Measurements from ENCODE around the gene MTFMT.
"Not testable (repeated sequence)": the region's sequence is repeated elsewhere in the genome, so short reads cannot be mapped to it uniquely, and the experiment has no call there.

Gene MTFMT

DNA sequence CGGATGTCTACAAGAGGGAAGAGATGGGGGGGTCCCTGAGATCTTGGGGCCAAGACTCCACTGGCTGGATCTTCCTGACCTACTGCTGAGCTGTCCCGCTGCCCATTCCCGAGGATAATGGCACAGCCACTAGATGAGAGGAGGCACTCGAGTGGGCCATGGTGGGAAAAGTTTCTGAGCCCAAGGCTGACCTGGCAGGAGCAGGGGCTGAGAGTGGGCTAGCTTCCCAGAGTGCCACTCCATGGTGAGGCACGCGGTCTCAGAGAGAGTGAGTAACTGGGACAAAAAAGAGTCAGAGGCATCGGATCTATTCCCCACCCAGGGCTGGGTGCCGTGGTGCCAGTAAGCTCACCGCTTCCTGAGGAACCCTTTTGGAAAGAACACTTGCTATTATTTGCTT is 26.7 kb upstream of the MTFMT start:
- Mint-ChIP-seq H3K27ac (no peak overlapping the region), H3K36me3 (ENCODE audit: low read depth) (no peaks in the 10 kb centered on the region), H3K4me1 (ENCODE audit: low read depth) (peaks cover 7% of the 10 kb centered on the region)

DNA sequence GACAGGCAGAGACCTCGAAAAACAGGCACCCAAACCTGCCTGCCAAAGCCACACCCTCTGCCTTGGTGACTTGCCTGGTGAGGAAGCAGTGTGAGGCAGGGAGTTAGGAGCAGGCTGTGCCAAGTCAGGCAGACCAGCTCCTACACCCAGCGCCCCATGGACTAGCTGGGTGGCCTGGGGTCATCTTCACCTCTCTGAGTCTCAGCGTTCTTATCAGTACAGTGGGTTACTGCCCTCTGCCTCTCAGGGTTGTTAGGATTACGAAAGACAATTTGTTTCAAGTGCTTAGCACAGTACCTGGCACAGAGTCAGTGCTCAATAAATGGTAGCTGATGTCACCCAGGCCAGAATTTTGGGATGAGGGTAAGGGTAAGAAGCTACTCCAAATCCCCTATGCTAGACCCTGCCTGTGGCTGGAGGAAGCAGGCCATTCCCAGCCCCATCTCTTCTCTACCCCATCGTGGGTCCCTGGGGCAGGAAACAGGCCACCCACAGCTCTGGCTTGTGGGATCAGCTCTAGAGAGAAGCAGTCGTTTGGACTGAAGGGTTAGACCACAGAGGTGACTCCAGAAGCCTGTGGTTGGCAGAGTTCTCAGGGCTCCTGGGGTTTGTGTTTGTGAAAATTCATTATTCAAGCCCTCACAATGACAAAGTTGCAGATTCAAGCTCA is 25.9 kb upstream of the MTFMT start:
- DNase-seq (ENCODE audit: low spot score): no peak
- Mint-ChIP-seq H3K27me3 (ENCODE audit: low read depth) (no peaks in the 10 kb centered on the region), H3K36me3 (ENCODE audit: low read depth) (no peaks in the 10 kb centered on the region), H3K4me1 (ENCODE audit: low read depth) (peaks cover 8% of the 10 kb centered on the region), H3K9me3 (no peaks in the 10 kb centered on the region), H3K27ac (no peak overlapping the region), H3K4me3 (no peak overlapping the region)

More for the DNA sequence above, 26.7 kb upstream of the MTFMT start:
- no peak for DNase-seq (ENCODE audit: low spot score)
- Mint-ChIP-seq H3K9me3 (no peaks in the 10 kb centered on the region), H3K4me3 (no peak overlapping the region), H3K27me3 (ENCODE audit: low read depth) (no peaks in the 10 kb centered on the region)

DNA sequence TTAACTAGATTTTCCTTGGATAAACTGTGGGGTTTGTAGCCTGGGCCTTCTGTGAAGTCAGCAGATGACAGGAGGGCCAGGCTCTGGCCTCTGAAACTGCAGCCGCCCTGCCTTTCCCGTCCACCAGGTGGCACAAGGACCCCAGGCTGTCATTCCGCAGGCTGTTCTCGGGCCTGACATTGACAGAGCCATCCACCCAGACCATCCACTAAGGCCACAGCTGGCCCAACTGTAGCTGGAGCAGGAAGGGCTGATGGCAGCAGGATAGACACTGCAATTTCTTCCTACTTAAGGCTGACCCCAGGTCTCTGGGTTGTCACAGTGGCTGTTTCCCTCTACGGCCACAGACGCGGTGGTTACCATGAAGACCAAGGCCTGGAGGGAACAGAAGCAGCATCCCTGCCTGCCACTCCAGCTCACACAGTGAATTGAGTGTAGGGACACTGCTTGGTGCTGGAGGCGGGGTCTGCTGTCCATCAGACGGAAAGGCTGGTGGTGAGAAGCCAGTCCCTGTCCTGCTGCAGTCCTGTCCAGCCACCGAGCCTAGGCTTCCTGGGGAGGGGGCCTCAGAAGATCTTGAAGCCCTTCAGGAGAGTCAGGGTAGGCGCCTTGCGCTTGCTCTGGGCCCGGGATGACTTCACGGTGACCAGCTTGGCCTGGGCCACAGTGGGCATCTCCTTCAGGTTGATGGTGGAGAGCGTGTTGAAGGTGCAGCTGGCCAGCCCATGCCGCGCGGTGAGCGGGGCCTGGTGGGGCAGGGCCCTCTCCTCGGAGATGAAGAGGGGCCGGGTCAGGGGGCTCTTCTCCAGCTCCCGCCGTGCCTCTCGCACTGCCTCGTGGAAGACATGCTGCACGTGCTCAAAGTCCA is 25.1 kb upstream of the MTFMT start:
- no peaks in the 10 kb centered on the region for H3K36me3 Mint-ChIP-seq (ENCODE audit: low read depth)
- H3K4me1 Mint-ChIP-seq (ENCODE audit: low read depth): peaks cover 12% of the 10 kb centered on the region
- H3K9me3 Mint-ChIP-seq: no peaks in the 10 kb centered on the region

DNA sequence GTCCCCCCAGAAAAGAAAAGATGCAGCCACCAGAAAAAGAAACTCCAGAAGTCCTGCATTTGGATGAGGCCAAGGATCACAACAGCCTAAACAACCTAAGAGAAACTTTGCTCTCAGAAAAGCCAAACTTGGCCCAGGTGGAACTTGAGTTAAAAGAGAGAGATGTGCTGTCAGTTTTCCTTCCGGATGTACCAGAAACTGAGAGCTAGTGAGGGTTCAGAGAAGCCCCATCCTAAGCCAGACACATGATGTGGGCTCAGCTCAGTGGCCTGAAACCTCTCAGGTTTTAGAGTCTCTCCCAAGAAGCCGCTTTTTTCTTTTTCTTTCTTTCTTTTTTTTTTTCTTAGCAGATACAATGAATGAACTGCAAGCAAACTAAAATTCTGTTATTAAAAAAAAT is 23.5 kb upstream of the MTFMT start:
- H3K4me1 Mint-ChIP-seq (ENCODE audit: low read depth): peaks cover 16% of the 10 kb centered on the region
- no peak overlapping the region for H3K27ac Mint-ChIP-seq
- H3K4me3 Mint-ChIP-seq: no peak overlapping the region
- no peaks in the 10 kb centered on the region for H3K9me3 Mint-ChIP-seq
- DNase-seq (ENCODE audit: low spot score): no peak
- no peaks in the 10 kb centered on the region for H3K36me3 Mint-ChIP-seq (ENCODE audit: low read depth)
- H3K27me3 Mint-ChIP-seq (ENCODE audit: low read depth): no peaks in the 10 kb centered on the region

More for the DNA sequence above, 25.1 kb upstream of the MTFMT start:
- H3K27me3 Mint-ChIP-seq (ENCODE audit: low read depth): no peaks in the 10 kb centered on the region
- H3K4me3 Mint-ChIP-seq: no peak overlapping the region
- DNase-seq (ENCODE audit: low spot score): peak; percentile 36
- H3K27ac Mint-ChIP-seq: no peak overlapping the region

DNA sequence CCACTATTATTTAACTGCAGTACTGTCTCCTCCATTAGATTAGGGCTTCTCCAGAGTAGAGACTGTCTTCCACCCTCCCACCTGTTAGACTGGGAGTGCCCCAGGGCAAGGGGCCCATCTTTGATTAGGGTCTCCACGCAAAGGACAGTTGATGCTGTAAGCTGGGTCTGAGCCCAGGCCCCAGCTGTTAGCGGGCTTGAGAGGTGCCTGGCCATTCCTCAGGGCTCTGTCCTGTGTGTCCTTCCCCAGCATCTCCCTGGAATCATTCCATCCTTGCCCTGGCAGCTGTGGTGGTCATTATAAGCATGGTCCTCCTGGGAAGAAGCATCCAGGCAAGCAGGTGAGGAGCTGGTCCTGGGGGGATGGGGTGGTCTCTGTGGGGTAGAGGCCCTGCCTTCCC is 21.8 kb upstream of the MTFMT start:
- no peaks in the 10 kb centered on the region for H3K9me3 Mint-ChIP-seq
- H3K36me3 Mint-ChIP-seq (ENCODE audit: low read depth): no peaks in the 10 kb centered on the region
- H3K4me3 Mint-ChIP-seq: no peak overlapping the region
- no peak overlapping the region for H3K27ac Mint-ChIP-seq
- no peak for DNase-seq (ENCODE audit: low spot score)
- no peaks in the 10 kb centered on the region for H3K27me3 Mint-ChIP-seq (ENCODE audit: low read depth)
- peaks cover 16% of the 10 kb centered on the region for H3K4me1 Mint-ChIP-seq (ENCODE audit: low read depth)

DNA sequence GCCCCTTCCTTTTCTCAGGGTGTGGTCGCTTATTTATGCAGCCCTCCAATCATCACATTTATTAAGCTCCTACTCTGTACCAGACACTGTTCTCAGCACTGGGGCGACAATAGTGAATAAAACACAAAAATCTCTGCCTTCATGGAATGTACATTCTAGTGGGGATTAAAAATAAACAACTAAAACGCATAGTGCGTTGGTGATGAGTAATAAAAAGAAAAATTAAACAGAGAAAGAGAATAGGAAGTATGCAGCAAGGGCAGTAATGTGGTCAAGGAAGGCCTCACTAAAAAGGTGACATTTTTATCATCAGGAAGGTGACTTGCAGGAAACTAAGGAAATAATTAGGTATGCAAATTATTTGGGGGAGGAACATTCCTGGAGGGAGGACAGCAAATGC is 20.8 kb upstream of the MTFMT start:
- H3K9me3 Mint-ChIP-seq: no peaks in the 10 kb centered on the region
- H3K36me3 Mint-ChIP-seq (ENCODE audit: low read depth): no peaks in the 10 kb centered on the region
- H3K27ac Mint-ChIP-seq: no peak overlapping the region
- H3K4me1 Mint-ChIP-seq (ENCODE audit: low read depth): peaks cover 9% of the 10 kb centered on the region
- no peak overlapping the region for H3K4me3 Mint-ChIP-seq
- no peaks in the 10 kb centered on the region for H3K27me3 Mint-ChIP-seq (ENCODE audit: low read depth)
- no peak for DNase-seq (ENCODE audit: low spot score)

DNA sequence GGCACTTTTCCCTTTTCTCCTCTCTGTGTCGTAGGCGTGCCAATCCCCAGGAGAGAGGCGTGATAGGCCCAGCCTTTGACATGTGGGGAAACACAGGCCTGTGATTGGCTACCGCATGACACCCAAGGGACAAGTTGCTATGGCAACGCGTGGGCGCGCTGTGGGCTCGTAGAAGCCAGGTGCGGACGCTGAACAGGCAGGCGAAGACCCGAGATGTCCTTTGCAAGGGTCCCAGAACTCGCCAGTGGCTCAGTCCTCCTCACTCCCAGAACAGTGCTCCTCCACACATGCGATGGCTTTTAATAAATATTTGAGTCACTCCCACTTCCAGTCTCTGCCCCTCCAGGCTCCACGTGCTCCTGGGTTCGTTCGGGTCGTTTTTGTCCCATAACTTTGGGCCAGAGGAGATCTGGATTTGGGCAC is 20.0 kb upstream of the MTFMT start:
- Mint-ChIP-seq H3K27ac (no peak overlapping the region), H3K4me1 (ENCODE audit: low read depth) (peaks cover 9% of the 10 kb centered on the region), H3K9me3 (no peaks in the 10 kb centered on the region), H3K27me3 (ENCODE audit: low read depth) (no peaks in the 10 kb centered on the region), H3K36me3 (ENCODE audit: low read depth) (no peaks in the 10 kb centered on the region), H3K4me3 (peak overlapping the region; percentile 51)
- DNase-seq (ENCODE audit: low spot score): peak; percentile 88

DNA sequence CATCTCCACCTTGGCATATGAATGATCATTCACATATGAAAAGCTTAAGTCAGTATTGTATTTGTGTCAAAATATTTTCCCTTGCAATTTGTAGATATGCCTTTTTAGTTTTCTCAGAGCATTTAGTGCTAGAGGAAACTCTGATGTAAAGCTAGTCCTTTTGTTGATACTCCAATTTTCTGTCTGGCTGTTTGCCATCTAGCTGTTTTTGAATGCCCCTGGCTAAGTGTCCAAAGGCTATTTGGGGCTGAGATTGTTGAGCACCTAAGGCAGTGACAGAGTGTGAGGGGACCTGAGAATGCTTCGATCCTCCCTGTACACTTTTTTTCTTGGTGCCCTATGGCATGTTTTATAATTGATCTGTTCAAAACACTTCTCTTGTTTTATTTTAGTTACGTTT is 18.8 kb upstream of the MTFMT start:
- no peak for DNase-seq (ENCODE audit: low spot score)
- Mint-ChIP-seq H3K36me3 (ENCODE audit: low read depth) (no peaks in the 10 kb centered on the region), H3K4me1 (ENCODE audit: low read depth) (peaks cover 9% of the 10 kb centered on the region), H3K9me3 (no peaks in the 10 kb centered on the region), H3K27ac (no peak overlapping the region), H3K27me3 (ENCODE audit: low read depth) (no peaks in the 10 kb centered on the region), H3K4me3 (no peak overlapping the region)

DNA sequence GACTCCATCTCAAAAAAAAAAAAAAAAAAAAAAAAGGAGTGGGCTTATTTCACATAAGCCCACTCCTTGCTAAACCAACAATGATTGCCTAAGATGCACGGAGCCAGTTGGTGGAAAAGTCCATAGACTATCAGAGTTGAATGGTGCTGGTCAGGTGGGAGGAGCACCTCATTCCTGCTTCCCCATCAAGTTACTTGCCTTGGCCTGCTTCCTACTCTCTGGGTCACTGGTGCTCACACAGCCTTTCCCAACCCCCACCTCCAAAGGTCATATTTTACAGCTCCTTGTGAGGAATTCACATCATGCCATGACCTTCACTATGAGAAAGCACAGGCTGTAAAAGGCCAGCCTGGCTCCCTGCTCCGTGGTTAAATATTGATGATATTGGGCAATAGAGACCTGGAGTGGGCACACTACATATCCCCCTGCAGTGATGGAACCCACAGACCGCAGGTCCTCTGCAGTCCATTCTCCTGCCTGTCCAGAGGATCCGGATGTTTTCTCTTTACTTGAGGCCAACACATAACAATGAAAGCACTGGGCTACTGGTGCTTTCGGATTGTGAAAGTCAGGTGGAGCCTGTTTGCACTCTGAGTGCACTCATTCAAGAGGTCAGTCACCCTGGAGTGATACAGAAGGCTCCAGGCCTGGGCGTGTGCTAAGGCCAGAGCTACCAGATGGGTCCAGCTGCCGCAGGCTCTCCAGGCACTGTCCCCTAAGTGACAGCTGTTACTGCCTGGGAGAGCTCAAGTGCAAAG is 15.5 kb upstream of the MTFMT start, which contains the start of gene SLC51B:
TSS of gene SLC51B (plus strand) at position 664 of the 758 bp plus-strand sequence. CDS start 4,618 bp downstream, outside the sequence.
- peaks cover 2% of the 10 kb centered on the region for H3K27me3 Mint-ChIP-seq (ENCODE audit: low read depth)
- no peak for DNase-seq (ENCODE audit: low spot score)
- peaks cover 5% of the 10 kb centered on the region for H3K4me1 Mint-ChIP-seq (ENCODE audit: low read depth)
- no peaks in the 10 kb centered on the region for H3K9me3 Mint-ChIP-seq
- no peak within 1 kb of the TSS for H3K4me3 Mint-ChIP-seq
- H3K36me3 Mint-ChIP-seq (ENCODE audit: low read depth): no peaks in the 10 kb centered on the region
- no peak within 1 kb of the TSS for H3K27ac Mint-ChIP-seq

DNA sequence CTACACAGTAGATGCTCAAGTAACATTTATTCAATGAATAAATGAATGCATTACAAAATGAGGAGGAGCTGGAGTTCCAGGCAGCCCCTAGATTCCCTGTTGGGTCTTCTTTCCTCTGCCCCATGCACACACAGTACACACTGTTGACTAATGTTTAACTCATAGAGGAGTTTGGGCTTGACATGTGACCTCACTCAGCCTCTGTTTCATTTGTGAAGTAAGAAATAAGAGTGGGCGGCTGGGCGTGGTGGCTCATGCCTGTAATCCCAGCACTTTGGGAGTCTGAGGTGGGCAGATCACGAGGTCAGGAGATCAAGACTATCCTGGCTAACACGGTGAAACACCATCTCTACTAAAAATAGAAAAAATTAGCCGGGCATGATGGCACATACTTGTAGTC is 14.8 kb upstream of the MTFMT start:
- not testable (repeated sequence) for H3K9me3 Mint-ChIP-seq; H3K27me3 Mint-ChIP-seq (ENCODE audit: low read depth); H3K27ac Mint-ChIP-seq; H3K4me3 Mint-ChIP-seq; DNase-seq (ENCODE audit: low spot score); H3K4me1 Mint-ChIP-seq (ENCODE audit: low read depth); H3K36me3 Mint-ChIP-seq (ENCODE audit: low read depth)

DNA sequence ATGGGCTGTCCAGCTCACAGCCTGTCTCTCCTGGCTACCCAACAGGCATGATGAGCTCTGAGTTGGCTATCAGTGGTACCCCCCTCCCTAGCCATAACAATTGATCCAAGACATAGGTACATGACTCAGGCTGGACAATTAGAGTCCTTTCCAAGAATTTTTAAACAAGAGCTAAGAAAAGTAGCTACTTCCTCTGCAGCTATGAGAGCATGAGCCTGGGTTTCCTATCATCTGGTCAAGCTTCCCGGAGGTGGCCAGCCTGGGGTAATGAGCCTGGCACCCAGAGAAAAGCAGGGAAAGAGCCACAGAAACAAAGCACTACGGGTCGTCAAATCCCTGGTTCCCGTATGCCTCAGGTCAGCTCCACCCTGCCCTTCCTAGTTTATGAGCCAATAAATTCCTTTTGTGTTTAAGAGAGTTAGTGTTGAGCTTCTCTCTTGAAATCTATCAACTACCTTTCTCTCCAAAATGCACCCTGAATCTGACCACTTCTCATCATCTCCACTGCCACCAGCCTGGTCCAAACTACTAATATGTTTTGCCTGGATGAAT is 13.4 kb upstream of the MTFMT start:
- no peaks in the 10 kb centered on the region for H3K4me1 Mint-ChIP-seq (ENCODE audit: low read depth)
- no peak overlapping the region for H3K27ac Mint-ChIP-seq
- H3K36me3 Mint-ChIP-seq (ENCODE audit: low read depth): no peaks in the 10 kb centered on the region
- H3K4me3 Mint-ChIP-seq: no peak overlapping the region
- H3K9me3 Mint-ChIP-seq: no peaks in the 10 kb centered on the region
- peaks cover 2% of the 10 kb centered on the region for H3K27me3 Mint-ChIP-seq (ENCODE audit: low read depth)
- no peak for DNase-seq (ENCODE audit: low spot score)

DNA sequence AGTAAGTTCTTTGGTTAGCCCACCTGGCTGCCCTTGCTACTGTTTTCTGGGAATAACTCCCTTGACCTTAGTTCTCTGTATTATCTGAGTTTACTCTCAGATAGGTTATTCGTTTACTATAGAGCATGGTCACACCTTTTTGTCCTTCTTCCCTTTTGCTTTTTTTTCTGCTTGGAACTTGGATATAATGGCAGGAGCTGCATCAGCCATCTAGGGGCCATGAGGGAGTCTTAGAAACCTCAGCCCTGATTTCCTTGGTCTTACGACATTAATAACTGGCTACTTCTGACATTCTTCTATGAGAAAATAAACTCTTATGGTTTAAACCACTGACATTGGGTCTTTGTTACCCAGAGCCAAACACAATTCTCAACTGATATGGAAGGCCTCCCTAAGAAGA is 12.3 kb upstream of the MTFMT start:
- Mint-ChIP-seq H3K4me3 (no peak overlapping the region), H3K27me3 (ENCODE audit: low read depth) (peaks cover 2% of the 10 kb centered on the region), H3K36me3 (ENCODE audit: low read depth) (no peaks in the 10 kb centered on the region), H3K4me1 (ENCODE audit: low read depth) (no peaks in the 10 kb centered on the region), H3K9me3 (no peaks in the 10 kb centered on the region), H3K27ac (no peak overlapping the region)
- no peak for DNase-seq (ENCODE audit: low spot score)

DNA sequence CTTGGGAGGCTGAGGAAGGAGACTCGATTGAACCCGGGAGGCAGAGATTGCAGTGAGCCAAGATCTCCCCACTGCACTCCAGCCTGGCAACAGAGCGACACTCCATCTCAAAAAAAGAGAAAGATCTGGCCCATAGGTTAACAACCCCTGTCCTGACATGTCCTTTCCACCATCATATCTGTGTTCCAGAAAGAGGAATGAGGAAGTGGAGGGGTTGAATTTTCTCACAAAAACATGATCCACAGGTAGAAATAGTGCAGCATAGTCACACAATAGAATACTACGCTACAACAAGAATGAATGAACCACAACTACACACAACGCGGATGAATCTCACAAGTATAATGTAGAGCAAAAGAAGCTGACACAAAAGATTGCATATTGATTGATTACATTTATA is 11.0 kb upstream of the MTFMT start:
- H3K27me3 Mint-ChIP-seq (ENCODE audit: low read depth): peaks cover 2% of the 10 kb centered on the region
- H3K27ac Mint-ChIP-seq: no peak overlapping the region
- H3K9me3 Mint-ChIP-seq: no peaks in the 10 kb centered on the region
- H3K36me3 Mint-ChIP-seq (ENCODE audit: low read depth): no peaks in the 10 kb centered on the region
- no peak for DNase-seq (ENCODE audit: low spot score)
- no peak overlapping the region for H3K4me3 Mint-ChIP-seq
- H3K4me1 Mint-ChIP-seq (ENCODE audit: low read depth): no peaks in the 10 kb centered on the region

DNA sequence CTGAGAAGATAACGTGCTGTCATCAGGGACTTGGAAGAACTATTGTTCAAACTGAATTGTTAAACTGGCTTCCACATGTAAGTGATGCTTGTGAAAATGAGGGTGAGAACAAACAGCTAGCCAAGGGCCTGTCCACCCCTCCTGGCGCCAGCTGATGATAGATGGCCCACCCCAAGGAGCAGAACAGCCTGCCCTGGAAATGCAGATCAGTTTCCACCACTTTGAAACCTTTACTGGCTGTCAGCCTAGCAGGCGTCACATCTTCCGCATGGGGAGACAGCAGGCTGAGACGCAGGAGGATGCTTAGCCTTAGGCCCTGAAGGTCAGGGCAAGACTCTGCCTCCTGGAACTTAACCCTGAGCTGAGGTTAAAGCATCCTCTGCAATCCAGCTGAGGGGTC is 9.4 kb upstream of the MTFMT start:
- Mint-ChIP-seq H3K27ac (no peak overlapping the region), H3K4me1 (ENCODE audit: low read depth) (peaks cover under 1% of the 10 kb centered on the region)
- DNase-seq (ENCODE audit: low spot score): no peak

More for the DNA sequence above, 9.4 kb upstream of the MTFMT start:
- Mint-ChIP-seq H3K9me3 (no peaks in the 10 kb centered on the region), H3K27me3 (ENCODE audit: low read depth) (peaks cover 2% of the 10 kb centered on the region), H3K36me3 (ENCODE audit: low read depth) (no peaks in the 10 kb centered on the region), H3K4me3 (no peak overlapping the region)

Data from T-helper 2 cell treated with Interferon-gamma antibody and Interleukin-4, amounts not matched to agents 5 μg/mL and 100 μg/mL, for 36 hours (primary cell).